Uterus (tissue), 4 donors: ENCODE results near the gene SCD5. TPM values are rescaled to one million over a fixed set of nuclear protein-coding genes. Genes with fewer than 3 reads are reported as not detected.

Experiments
- DNase-seq, 2 donors: peaks; one replicate each; pipeline ENCODE4 v3.0.0-alpha.2; 2019 to 2020
- H3K27ac ChIP-seq, 2 donors: fragments of 200-600 bp; sonication (generic); 1 replicate in 1 of 2; 2 replicates in 1 of 2; pipeline ENCODE4 v1.5.1; 2016 to 2018
- H3K27me3 ChIP-seq, 2 donors: fragments of 200-600 bp; sonication (generic); one replicate each; pipeline ENCODE4 v1.5.1; 2018 to 2019; ENCODE audit warnings: control low read depth in 1 of 2
- H3K36me3 ChIP-seq, 2 donors: fragments of 200-600 bp; sonication (generic); one replicate each; pipeline ENCODE4 v1.5.1; 2019; ENCODE audit warnings: control low read depth in 1 of 2
- H3K4me1 ChIP-seq, 2 donors: fragments of 200-600 bp; sonication (generic); one replicate each; pipeline ENCODE4 v1.5.1; 2018 to 2019; ENCODE audit warnings: control low read depth in 1 of 2
- H3K4me3 ChIP-seq, 2 donors: fragments of 200-600 bp; sonication (generic); 1 replicate in 1 of 2; 2 replicates in 1 of 2; pipeline ENCODE4 v1.5.1; 2018 to 2019; ENCODE audit warnings: mild to moderate bottlenecking in 1 of 2
- H3K9me3 ChIP-seq, 2 donors: fragments of 200-600 bp; sonication (generic); one replicate each; pipeline ENCODE4 v1.5.1; 2019; ENCODE audit warnings: control low read depth in 1 of 2
- CTCF ChIP-seq, 4 experiments: fragments of 200-600 bp in 2 of 4; fragments of 450-650 bp in 2 of 4; sonication (generic) in 2 of 4; IDR thresholded peaks; one replicate each; pipeline ENCODE4 v1.5.1; 2016 to 2019; ENCODE audit warnings: antibody characterized with exemption in 4 of 4, mild to moderate bottlenecking in 2 of 4, moderate library complexity in 1 of 4
- POLR2A ChIP-seq, 2 donors: fragments of 450-650 bp; IDR thresholded peaks; one replicate each; pipeline ENCODE4 v1.6.1; 2016; ENCODE audit warnings: antibody characterized with exemption in 2 of 2, mild to moderate bottlenecking in 1 of 2, moderate library complexity in 1 of 2
- intact Hi-C: fragments of 100-400 bp; cut with DNase I; formaldehyde crosslinking; loops from one replicate; pipeline ENCODE4 v1.15.1; 2023; ENCODE audit warnings: low total_unique reads
- total RNA-seq, 4 donors: library from RNA; depleted of rRNA in 3 of 4; stranded (reverse); fragments of >200 nt in 3 of 4; gene quantifications; one replicate each; pipeline versions ENCODE4 v1.1.0 to v1.2.4, GENCODE V29; 2014 to 2023
- donor health status: DM: yes; HTN: yes; CAD: no.

SCD5 gene
- total RNA-seq, 4 donors from 2014 or later = 4.1 to 30.3 (median 7.8) TPM

- H3K9me3 ChIP-seq = no peaks in the 10 kb centered on the region
- H3K36me3 ChIP-seq = no peaks in the 10 kb centered on the region
- H3K4me1 ChIP-seq = no peaks in the 10 kb centered on the region
- TF ChIP-seq CTCF (IDR thresholded peaks at IDR 0.05) = no peak
- TF ChIP-seq POLR2A (IDR thresholded peaks at IDR 0.05) = no peak
- DNase-seq = no peak
- no peak overlapping the region for H3K4me3 ChIP-seq
- intact Hi-C loops = no loop called here
- H3K27ac ChIP-seq = no peak overlapping the region
- no peaks in the 10 kb centered on the region for H3K27me3 ChIP-seq
Measured at GRCh38 chr4:82679531-82679930, 119.1 kb downstream of the SCD5 start.

- H3K4me3 ChIP-seq = no peak overlapping the region
- no peaks in the 10 kb centered on the region for H3K36me3 ChIP-seq
- H3K27ac ChIP-seq = no peak overlapping the region
- intact Hi-C loops = no loop called here
- no peaks in the 10 kb centered on the region for H3K27me3 ChIP-seq
- TF ChIP-seq CTCF (IDR thresholded peaks at IDR 0.05) (no peak), POLR2A (IDR thresholded peaks at IDR 0.05) (no peak)
- H3K4me1 ChIP-seq = no peaks in the 10 kb centered on the region
- no peak for DNase-seq
- H3K9me3 ChIP-seq = no peaks in the 10 kb centered on the region
Measured at GRCh38 chr4:82678051-82678450, 120.5 kb downstream of the SCD5 start.

GRCh38 chr4:82677327-82677726, 121.3 kb downstream of the SCD5 start:
- Histone ChIP-seq H3K27me3 (no peaks in the 10 kb centered on the region), H3K27ac (no peak overlapping the region), H3K4me3 (no peak overlapping the region), H3K36me3 (no peaks in the 10 kb centered on the region), H3K9me3 (no peaks in the 10 kb centered on the region), H3K4me1 (no peaks in the 10 kb centered on the region)
- no peak for DNase-seq
- TF ChIP-seq POLR2A (IDR thresholded peaks at IDR 0.05) (no peak), CTCF (IDR thresholded peaks at IDR 0.05) (no peak)
- intact Hi-C loops = no loop called here

DNA sequence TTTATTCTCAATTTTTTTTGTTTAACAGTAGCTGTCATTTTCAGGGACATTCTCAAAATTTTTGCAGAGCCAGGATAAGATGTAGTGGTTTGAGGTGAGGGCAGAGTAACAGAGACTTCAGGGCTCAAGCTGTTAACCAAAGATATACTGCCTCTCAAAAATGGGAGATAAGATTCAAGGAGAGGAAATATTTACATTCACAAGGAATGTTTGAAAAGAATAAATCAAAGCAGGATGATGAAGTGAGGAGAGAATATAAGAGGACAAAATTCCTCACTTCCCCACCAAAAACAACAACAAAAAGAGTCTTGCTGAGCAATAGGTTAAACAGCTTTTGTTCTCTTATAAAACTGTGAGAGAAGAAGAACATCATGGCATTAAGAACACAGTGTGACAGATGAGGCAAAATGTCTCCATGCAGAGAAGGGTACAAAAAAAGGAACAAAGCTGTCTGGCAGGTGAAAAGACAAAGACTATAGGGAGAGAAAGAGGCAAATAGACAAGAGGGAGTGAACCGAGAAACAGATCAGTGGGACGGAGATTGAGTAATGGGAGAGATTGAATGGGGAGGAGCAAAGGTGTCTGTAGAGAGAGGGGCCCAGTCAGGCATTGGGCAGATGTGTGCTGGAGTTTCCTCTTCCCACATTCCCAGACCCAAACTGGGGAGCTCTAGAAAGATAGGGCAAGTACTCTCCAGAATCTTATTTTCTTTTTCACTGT, 130.7 kb downstream of the SCD5 start:
- DNase-seq = no peak
- Histone ChIP-seq H3K9me3 (no peaks in the 10 kb centered on the region), H3K27ac (no peak overlapping the region), H3K36me3 (no peaks in the 10 kb centered on the region), H3K4me3 (no peak overlapping the region), H3K27me3 (no peaks in the 10 kb centered on the region), H3K4me1 (no peaks in the 10 kb centered on the region)
- intact Hi-C loops = no loop called here
- TF ChIP-seq CTCF (IDR thresholded peaks at IDR 0.05) (no peak), POLR2A (IDR thresholded peaks at IDR 0.05) (no peak)

- no peak for TF ChIP-seq CTCF (IDR thresholded peaks at IDR 0.05)
- no peak for TF ChIP-seq POLR2A (IDR thresholded peaks at IDR 0.05)
- Histone ChIP-seq H3K27ac (no peak overlapping the region), H3K36me3 (no peaks in the 10 kb centered on the region), H3K4me3 (no peak overlapping the region), H3K4me1 (no peaks in the 10 kb centered on the region), H3K27me3 (no peaks in the 10 kb centered on the region), H3K9me3 (no peaks in the 10 kb centered on the region)
- DNase-seq = no peak
- intact Hi-C loops = no loop called here
Measured at GRCh38 chr4:82666970-82667665, 131.5 kb downstream of the SCD5 start.
